ENCODE measurements around the gene PCDHB3.
A peak's percentile ranks its signal among the peaks of the same experiment; 100 is the strongest.
"Not testable (repeated sequence)": the region's sequence is repeated elsewhere in the genome, so short reads cannot be mapped to it uniquely, and the experiment has no call there.

The PCDHB3 gene

DNA sequence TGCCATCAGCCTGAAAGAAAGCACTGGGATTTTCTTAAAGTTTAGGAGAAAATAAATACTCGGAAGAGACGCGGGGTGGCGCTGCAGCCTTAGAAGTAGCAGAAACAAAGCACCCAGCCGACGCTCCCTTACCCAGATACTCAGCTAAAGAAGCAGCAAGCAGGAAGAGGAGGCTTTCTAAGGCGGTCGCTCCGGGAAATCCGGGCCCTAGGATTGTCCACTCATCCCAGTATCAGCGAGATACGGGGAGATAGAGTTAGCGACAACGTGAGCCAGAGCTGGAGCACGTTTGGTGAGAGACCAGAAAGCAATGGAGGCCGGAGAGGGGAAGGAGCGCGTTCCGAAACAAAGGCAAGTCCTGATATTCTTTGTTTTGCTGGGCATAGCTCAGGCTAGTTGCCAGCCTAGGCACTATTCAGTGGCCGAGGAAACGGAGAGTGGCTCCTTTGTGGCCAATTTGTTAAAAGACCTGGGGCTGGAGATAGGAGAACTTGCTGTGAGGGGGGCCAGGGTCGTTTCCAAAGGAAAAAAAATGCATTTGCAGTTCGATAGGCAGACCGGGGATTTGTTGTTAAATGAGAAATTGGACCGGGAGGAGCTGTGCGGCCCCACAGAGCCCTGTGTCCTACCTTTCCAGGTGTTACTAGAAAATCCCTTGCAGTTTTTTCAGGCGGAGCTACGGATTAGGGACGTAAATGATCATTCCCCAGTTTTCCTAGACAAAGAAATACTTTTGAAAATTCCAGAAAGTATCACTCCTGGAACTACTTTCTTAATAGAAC, 5.6 kb upstream of the PCDHB3 start, which contains the start of gene PCDHB2:
Gene PCDHB2 (plus strand): TSS at position 135 of the 782 bp plus-strand sequence. CDS start 176 bp downstream, at position 311.
- peak within 1 kb of the TSS; percentile 33 for H3K4me3 ChIP-seq (ENCODE audit: control insufficient read depth, low read depth, low read length)
- DNase-seq (ENCODE audit: low read depth), result peak; percentile 53
- TF ChIP-seq, protein P1, sequence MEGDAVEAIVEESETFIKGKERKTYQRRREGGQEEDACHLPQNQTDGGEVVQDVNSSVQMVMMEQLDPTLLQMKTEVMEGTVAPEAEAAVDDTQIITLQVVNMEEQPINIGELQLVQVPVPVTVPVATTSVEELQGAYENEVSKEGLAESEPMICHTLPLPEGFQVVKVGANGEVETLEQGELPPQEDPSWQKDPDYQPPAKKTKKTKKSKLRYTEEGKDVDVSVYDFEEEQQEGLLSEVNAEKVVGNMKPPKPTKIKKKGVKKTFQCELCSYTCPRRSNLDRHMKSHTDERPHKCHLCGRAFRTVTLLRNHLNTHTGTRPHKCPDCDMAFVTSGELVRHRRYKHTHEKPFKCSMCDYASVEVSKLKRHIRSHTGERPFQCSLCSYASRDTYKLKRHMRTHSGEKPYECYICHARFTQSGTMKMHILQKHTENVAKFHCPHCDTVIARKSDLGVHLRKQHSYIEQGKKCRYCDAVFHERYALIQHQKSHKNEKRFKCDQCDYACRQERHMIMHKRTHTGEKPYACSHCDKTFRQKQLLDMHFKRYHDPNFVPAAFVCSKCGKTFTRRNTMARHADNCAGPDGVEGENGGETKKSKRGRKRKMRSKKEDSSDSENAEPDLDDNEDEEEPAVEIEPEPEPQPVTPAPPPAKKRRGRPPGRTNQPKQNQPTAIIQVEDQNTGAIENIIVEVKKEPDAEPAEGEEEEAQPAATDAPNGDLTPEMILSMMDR (conservative IDR thresholded peaks at IDR 0.05; ENCODE audit: control insufficient read depth, insufficient read depth, low read depth, low read length), result peak; percentile 40

GRCh38 chr5:141095263-141095641, 5.0 kb upstream of the PCDHB3 start:
- H3K4me3 ChIP-seq (ENCODE audit: control insufficient read depth, low read depth, low read length), result no peak overlapping the region
- TF ChIP-seq, protein P1 (conservative IDR thresholded peaks at IDR 0.05; ENCODE audit: control insufficient read depth, insufficient read depth, low read depth, low read length), result no peak
- DNase-seq (ENCODE audit: low read depth), result no peak

GRCh38 chr5:141096181-141096580, 4.1 kb upstream of the PCDHB3 start:
- H3K4me3 ChIP-seq (ENCODE audit: control insufficient read depth, low read depth, low read length); DNase-seq (ENCODE audit: low read depth): not testable (repeated sequence)

DNA sequence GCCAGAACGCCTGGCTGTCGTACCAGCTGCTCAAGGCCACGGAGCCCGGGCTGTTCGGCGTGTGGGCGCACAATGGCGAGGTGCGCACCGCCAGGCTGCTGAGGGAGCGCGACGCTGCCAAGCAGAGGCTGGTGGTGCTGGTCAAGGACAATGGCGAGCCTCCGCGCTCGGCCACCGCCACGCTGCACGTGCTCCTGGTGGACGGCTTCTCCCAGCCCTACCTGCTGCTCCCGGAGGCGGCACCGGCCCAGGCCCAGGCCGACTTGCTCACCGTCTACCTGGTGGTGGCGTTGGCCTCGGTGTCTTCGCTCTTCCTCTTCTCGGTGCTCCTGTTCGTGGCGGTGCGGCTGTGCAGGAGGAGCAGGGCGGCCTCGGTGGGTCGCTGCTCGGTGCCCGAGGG, 3.7 kb upstream of the PCDHB3 start:
- DNase-seq (ENCODE audit: low read depth); H3K4me3 ChIP-seq (ENCODE audit: control insufficient read depth, low read depth, low read length): not testable (repeated sequence)

GRCh38 chr5:141101059-141101458, 786 bp downstream of the PCDHB3 start:
- no peak for DNase-seq (ENCODE audit: low read depth)
- TF ChIP-seq, protein P1 (conservative IDR thresholded peaks at IDR 0.05; ENCODE audit: control insufficient read depth, insufficient read depth, low read depth, low read length), result no peak
- no peak overlapping the region for H3K4me3 ChIP-seq (ENCODE audit: control insufficient read depth, low read depth, low read length)

DNA sequence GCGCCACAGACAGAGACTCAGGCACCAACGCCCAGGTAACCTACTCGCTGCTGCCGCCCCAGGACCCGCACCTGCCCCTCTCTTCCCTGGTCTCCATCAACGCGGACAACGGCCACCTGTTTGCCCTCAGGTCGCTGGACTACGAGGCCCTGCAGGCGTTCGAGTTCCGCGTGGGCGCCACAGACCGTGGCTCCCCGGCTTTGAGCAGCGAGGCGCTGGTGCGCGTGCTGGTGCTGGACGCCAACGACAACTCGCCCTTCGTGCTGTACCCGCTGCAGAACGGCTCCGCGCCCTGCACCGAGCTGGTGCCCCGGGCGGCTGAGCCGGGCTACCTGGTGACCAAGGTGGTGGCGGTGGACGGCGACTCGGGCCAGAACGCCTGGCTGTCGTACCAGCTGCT, 1.8 kb downstream of the PCDHB3 start:
- not testable (repeated sequence) for DNase-seq (ENCODE audit: low read depth); H3K4me3 ChIP-seq (ENCODE audit: control insufficient read depth, low read depth, low read length)

- not testable (repeated sequence) for H3K4me3 ChIP-seq (ENCODE audit: control insufficient read depth, low read depth, low read length)
Observed at GRCh38 chr5:141102471-141102870, 2.2 kb downstream of the PCDHB3 start.

GRCh38 chr5:141105350-141105749, 5.1 kb downstream of the PCDHB3 start:
- no peak overlapping the region for H3K4me3 ChIP-seq (ENCODE audit: control insufficient read depth, low read depth, low read length)
- no peak for DNase-seq (ENCODE audit: low read depth)
- TF ChIP-seq, protein P1 (conservative IDR thresholded peaks at IDR 0.05; ENCODE audit: control insufficient read depth, insufficient read depth, low read depth, low read length), result no peak

More at GRCh38 chr5:141102471-141102870, 2.2 kb downstream of the PCDHB3 start:
- DNase-seq (ENCODE audit: low read depth), result not testable (repeated sequence)

GRCh38 chr5:141119250-141119649, 19.0 kb downstream of the PCDHB3 start:
- TF ChIP-seq, protein P1 (conservative IDR thresholded peaks at IDR 0.05; ENCODE audit: control insufficient read depth, insufficient read depth, low read depth, low read length), result no peak
- DNase-seq (ENCODE audit: low read depth), result no peak
- no peak overlapping the region for H3K4me3 ChIP-seq (ENCODE audit: control insufficient read depth, low read depth, low read length)

Data from fibroblast of mammary gland (primary cell).